ENCODE results near the gene CBFA2T3. TPM values are rescaled to one million over a fixed set of nuclear protein-coding genes. Genes with fewer than 3 reads are reported as not detected.
"Not testable (repeated sequence)": the region's sequence is repeated elsewhere in the genome, so short reads cannot be mapped to it uniquely, and the experiment has no call there.

CBFA2T3 gene
- total RNA-seq, 1 donor from 2014 or later = 10.1 TPM

GRCh38 chr16:88895335-88895734 is 81.7 kb downstream of the CBFA2T3 start:
- peaks cover 7% of the 10 kb centered on the region for H3K36me3 Mint-ChIP-seq
- no peak overlapping the region for H3K4me3 Mint-ChIP-seq
- no peaks in the 10 kb centered on the region for H3K27me3 Mint-ChIP-seq (ENCODE audit: low read depth)
- H3K9me3 Mint-ChIP-seq = no peaks in the 10 kb centered on the region
- H3K27ac Mint-ChIP-seq = no peak overlapping the region
- no peaks in the 10 kb centered on the region for H3K4me1 Mint-ChIP-seq
- no peak for TF ChIP-seq CTCF (IDR thresholded peaks at IDR 0.05; ENCODE audit: unreplicated experiment)
- no peak for DNase-seq (ENCODE audit: low spot score in 2 of 2, unreplicated experiment in 2 of 2)

- no peaks in the 10 kb centered on the region for H3K9me3 Mint-ChIP-seq
- no peaks in the 10 kb centered on the region for H3K27me3 Mint-ChIP-seq (ENCODE audit: low read depth)
- peaks cover 10% of the 10 kb centered on the region for H3K36me3 Mint-ChIP-seq
- H3K4me1 Mint-ChIP-seq = no peaks in the 10 kb centered on the region
- DNase-seq (ENCODE audit: low spot score in 2 of 2, unreplicated experiment in 2 of 2) = no peak
- no peak overlapping the region for H3K27ac Mint-ChIP-seq
- H3K4me3 Mint-ChIP-seq = no peak overlapping the region
- TF ChIP-seq CTCF (IDR thresholded peaks at IDR 0.05; ENCODE audit: unreplicated experiment) = no peak
Observed at GRCh38 chr16:88894681-88895300, 82.2 kb downstream of the CBFA2T3 start.

GRCh38 chr16:88894266-88894665 is 82.7 kb downstream of the CBFA2T3 start:
- not testable (repeated sequence) for H3K27ac Mint-ChIP-seq; H3K9me3 Mint-ChIP-seq; H3K4me3 Mint-ChIP-seq; H3K27me3 Mint-ChIP-seq (ENCODE audit: low read depth); DNase-seq (ENCODE audit: low spot score in 2 of 2, unreplicated experiment in 2 of 2); H3K4me1 Mint-ChIP-seq; H3K36me3 Mint-ChIP-seq

- DNase-seq (ENCODE audit: low spot score in 2 of 2, unreplicated experiment in 2 of 2) = no peak
- H3K4me1 Mint-ChIP-seq = no peaks in the 10 kb centered on the region
- TF ChIP-seq CTCF (IDR thresholded peaks at IDR 0.05; ENCODE audit: unreplicated experiment) = no peak
- H3K36me3 Mint-ChIP-seq = peaks cover 10% of the 10 kb centered on the region
- H3K27me3 Mint-ChIP-seq (ENCODE audit: low read depth) = no peaks in the 10 kb centered on the region
- no peak overlapping the region for H3K27ac Mint-ChIP-seq
- H3K4me3 Mint-ChIP-seq = no peak overlapping the region
- H3K9me3 Mint-ChIP-seq = no peaks in the 10 kb centered on the region
Observed at GRCh38 chr16:88893127-88893968, 83.7 kb downstream of the CBFA2T3 start.

GRCh38 chr16:88892065-88892464 is 84.9 kb downstream of the CBFA2T3 start:
- Mint-ChIP-seq H3K4me1 (no peaks in the 10 kb centered on the region), H3K36me3 (peaks cover 10% of the 10 kb centered on the region), H3K27me3 (ENCODE audit: low read depth) (no peaks in the 10 kb centered on the region), H3K9me3 (no peaks in the 10 kb centered on the region), H3K27ac (no peak overlapping the region), H3K4me3 (no peak overlapping the region)
- TF ChIP-seq CTCF (IDR thresholded peaks at IDR 0.05; ENCODE audit: unreplicated experiment) = no peak
- DNase-seq (ENCODE audit: low spot score in 2 of 2, unreplicated experiment in 2 of 2) = no peak

GRCh38 chr16:88891083-88891482 is 85.9 kb downstream of the CBFA2T3 start:
- DNase-seq (ENCODE audit: low spot score in 2 of 2, unreplicated experiment in 2 of 2) = no peak
- no peaks in the 10 kb centered on the region for H3K4me1 Mint-ChIP-seq
- no peaks in the 10 kb centered on the region for H3K27me3 Mint-ChIP-seq (ENCODE audit: low read depth)
- H3K36me3 Mint-ChIP-seq = peaks cover 10% of the 10 kb centered on the region
- H3K4me3 Mint-ChIP-seq = no peak overlapping the region
- no peak for TF ChIP-seq CTCF (IDR thresholded peaks at IDR 0.05; ENCODE audit: unreplicated experiment)
- H3K9me3 Mint-ChIP-seq = no peaks in the 10 kb centered on the region
- H3K27ac Mint-ChIP-seq = no peak overlapping the region

- not testable (repeated sequence) for H3K27ac Mint-ChIP-seq; H3K27me3 Mint-ChIP-seq (ENCODE audit: low read depth); H3K4me3 Mint-ChIP-seq; DNase-seq (ENCODE audit: low spot score in 2 of 2, unreplicated experiment in 2 of 2); H3K9me3 Mint-ChIP-seq; H3K4me1 Mint-ChIP-seq; H3K36me3 Mint-ChIP-seq
Observed at GRCh38 chr16:88889702-88890352, 87.2 kb downstream of the CBFA2T3 start.
